ENCODE measurements around the gene ATP12A.

DNA sequence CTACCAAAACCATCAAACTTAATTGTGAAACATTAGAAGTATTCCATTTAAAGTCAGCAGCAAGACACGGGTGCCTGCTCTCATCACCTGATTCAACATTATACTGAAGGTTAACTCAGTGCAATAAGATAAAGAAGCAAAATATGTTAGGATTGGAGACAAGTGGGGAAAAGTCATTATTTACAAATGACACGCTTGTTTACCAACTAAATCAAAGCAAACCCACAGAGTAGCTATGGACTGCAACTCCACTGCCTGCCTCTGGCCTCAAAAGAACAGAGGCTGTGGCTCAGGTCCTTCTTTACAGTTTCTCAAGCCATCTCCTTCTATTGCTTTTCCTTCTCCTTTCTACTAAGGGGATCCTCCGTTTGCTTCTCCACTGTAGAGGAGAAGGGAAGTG, 21.0 kb upstream of the ATP12A start:
- TF ChIP-seq CTCF (IDR thresholded peaks at IDR 0.05; ENCODE audit: poor library complexity) (no peak), EZH2 (IDR thresholded peaks at IDR 0.05; ENCODE audit: borderline replicate concordance) (no peak), EZH2phosphoT487 (IDR thresholded peaks at IDR 0.05; ENCODE audit: low read depth, severe bottlenecking, unreplicated experiment) (no peak)

Measured in hepatocyte (in vitro differentiated cells).